Omental fat pad (tissue), 4 donors: Measurements from ENCODE around the gene SLC29A2. TPM values are rescaled to one million over a fixed set of nuclear protein-coding genes. Genes with fewer than 3 reads are reported as not detected.

ENCODE experiments used
- ATAC-seq: fragments of 150-250 bp; one replicate; pipeline ENCODE4 v1.9.1; 2016; ENCODE audit warnings: mild to moderate bottlenecking, moderate library complexity; ENCODE audit not compliant: low FRiP score
- DNase-seq: peaks from one replicate; pipeline ENCODE4 v3.0.0-alpha.2; 2019; ENCODE audit warnings: low spot score
- total RNA-seq, 4 donors: library from RNA; depleted of rRNA; stranded (reverse); fragments of >200 nt; gene quantifications; one replicate each; pipeline ENCODE4 v1.1.0, GENCODE V29; 2016
- TF ChIP-seq, protein P1 (sequence below), 3 donors: fragments of 450-650 bp; IDR thresholded peaks; one replicate each; pipeline ENCODE4 v1.5.1; 2016 to 2017; ENCODE audit warnings: antibody characterized with exemption in 3 of 3, mild to moderate bottlenecking in 3 of 3, moderate library complexity in 2 of 3

Gene SLC29A2
- total RNA-seq, 4 donors from 2014 or later, result 2.7 to 7.4 (median 5.0) TPM

- TF ChIP-seq, protein P1, sequence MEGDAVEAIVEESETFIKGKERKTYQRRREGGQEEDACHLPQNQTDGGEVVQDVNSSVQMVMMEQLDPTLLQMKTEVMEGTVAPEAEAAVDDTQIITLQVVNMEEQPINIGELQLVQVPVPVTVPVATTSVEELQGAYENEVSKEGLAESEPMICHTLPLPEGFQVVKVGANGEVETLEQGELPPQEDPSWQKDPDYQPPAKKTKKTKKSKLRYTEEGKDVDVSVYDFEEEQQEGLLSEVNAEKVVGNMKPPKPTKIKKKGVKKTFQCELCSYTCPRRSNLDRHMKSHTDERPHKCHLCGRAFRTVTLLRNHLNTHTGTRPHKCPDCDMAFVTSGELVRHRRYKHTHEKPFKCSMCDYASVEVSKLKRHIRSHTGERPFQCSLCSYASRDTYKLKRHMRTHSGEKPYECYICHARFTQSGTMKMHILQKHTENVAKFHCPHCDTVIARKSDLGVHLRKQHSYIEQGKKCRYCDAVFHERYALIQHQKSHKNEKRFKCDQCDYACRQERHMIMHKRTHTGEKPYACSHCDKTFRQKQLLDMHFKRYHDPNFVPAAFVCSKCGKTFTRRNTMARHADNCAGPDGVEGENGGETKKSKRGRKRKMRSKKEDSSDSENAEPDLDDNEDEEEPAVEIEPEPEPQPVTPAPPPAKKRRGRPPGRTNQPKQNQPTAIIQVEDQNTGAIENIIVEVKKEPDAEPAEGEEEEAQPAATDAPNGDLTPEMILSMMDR (IDR thresholded peaks at IDR 0.05), result no peak
- ATAC-seq (no peak), DNase-seq (no peak)
Observed at GRCh38 chr11:66333896-66334604, 37.5 kb downstream of the SLC29A2 start.

GRCh38 chr11:66333220-66333877 lies 38.2 kb downstream of the SLC29A2 start:
- TF ChIP-seq, protein P1 (IDR thresholded peaks at IDR 0.05), result no peak
- no peak for ATAC-seq
- DNase-seq, result no peak

GRCh38 chr11:66332371-66333219 lies 39.0 kb downstream of the SLC29A2 start:
- TF ChIP-seq, protein P1 (IDR thresholded peaks at IDR 0.05), result no peak
- DNase-seq, result no peak
- no peak for ATAC-seq

DNA sequence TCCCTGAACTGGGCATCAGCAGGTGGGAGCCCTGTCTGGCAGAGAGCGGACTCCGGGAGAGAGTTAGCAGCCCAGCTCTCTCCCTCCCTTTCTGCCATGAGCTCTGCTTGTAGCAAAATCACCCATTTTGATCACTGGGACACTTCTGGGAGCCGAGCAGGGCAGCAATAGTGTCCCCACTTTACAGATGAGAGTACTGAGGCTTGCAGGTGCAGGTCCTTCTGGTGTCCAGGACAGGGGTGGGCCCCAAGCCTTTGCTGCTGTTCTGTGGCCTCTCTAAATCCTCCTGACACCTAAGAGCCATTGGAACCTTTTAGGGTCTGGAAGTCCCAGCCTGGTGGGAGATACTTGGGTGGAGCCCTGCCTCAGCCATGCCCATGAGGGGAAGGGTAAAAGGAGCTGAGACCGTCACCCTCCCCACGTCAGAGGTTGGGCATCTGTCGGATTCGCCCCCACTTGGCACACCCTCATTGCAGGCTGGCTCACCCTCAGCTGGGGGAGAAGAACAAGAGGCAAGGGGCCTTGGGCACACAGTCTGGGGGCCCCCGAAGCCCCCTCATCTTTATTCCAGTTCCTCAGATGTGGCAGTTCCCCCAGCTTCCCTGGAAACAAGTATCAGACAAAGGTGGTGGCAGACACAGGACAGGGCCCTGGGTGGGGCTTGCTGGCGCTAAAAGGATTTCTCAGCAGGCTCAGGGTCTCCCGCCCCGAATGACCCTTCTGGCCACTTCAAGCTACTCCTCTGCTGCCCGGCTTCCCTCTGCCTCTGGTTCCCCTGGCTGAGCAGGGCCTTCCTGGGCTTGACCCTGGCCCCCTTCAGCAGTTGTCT lies 39.8 kb downstream of the SLC29A2 start:
- no peak for DNase-seq
- ATAC-seq, result no peak
- TF ChIP-seq, protein P1 (IDR thresholded peaks at IDR 0.05), result no peak

GRCh38 chr11:66330931-66331330 lies 40.6 kb downstream of the SLC29A2 start:
- ATAC-seq, result no peak
- TF ChIP-seq, protein P1 (IDR thresholded peaks at IDR 0.05), result no peak
- DNase-seq, result no peak

GRCh38 chr11:66329165-66329673 lies 42.3 kb downstream of the SLC29A2 start:
- TF ChIP-seq, protein P1 (IDR thresholded peaks at IDR 0.05), result no peak
- ATAC-seq (no peak), DNase-seq (no peak)
